GM18870 (cell line): ENCODE data around the gene PTCSC3.
"Not testable (repeated sequence)": the region's sequence is repeated elsewhere in the genome, so short reads cannot be mapped to it uniquely, and the experiment has no call there.

Source experiments
- ATAC-seq: cut with Tn5 transposase; IDR thresholded peaks from one replicate; pipeline ENCODE4 v1.9.1; 2021; ENCODE audit warnings: moderate library complexity; ENCODE audit not compliant: unreplicated experiment

PTCSC3 gene

DNA sequence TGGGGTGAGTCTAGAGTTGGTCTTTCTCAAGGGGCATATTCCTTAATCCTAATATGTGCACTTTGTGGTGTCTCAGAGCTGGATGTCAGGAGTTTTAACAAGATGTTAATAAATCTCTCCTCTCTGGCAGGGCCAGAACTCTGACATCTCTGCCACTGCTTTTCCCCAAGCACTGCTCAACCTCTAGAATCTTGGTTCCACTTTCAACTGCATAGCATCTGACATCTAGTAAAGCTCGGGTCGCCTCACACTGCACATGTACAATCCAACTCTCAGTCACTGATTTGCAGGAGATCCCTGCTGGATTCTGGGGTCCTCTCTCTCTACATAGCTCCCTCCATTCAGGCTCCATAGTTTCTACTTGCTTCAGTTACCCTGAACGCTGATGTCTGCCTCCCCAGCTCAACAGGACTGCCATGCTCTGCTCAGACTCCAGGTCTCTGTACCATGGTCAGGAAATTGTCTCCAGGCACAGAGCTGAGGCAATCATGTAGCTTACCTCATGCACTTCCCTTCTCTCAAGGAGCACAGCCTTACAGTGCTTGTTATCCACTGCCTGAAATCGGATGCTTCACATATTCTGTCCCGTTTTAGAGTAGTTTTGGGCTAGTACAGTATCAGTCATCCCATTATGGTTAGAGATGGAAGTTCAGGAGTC is 1.6 kb downstream of the PTCSC3 start:
- ATAC-seq, result no peak

DNA sequence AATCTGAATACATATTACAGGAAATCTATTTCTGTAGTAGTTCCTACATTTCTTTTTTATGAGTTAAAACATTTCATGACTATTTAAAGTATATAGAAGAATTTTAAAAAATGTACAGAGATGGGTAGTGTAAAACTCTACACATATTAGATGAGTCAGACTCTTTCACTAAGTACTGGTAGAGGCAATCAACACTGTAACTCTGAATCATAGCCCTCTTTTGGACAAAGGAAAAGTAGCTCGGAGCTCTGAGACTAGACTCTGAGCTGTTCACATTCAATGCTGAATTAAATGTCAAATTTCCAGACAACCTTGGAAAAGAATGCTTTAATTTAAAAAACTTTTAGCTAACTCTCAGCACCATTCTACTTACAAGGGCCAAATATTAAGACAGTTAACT is 3.4 kb downstream of the PTCSC3 start:
- ATAC-seq, result no peak

DNA sequence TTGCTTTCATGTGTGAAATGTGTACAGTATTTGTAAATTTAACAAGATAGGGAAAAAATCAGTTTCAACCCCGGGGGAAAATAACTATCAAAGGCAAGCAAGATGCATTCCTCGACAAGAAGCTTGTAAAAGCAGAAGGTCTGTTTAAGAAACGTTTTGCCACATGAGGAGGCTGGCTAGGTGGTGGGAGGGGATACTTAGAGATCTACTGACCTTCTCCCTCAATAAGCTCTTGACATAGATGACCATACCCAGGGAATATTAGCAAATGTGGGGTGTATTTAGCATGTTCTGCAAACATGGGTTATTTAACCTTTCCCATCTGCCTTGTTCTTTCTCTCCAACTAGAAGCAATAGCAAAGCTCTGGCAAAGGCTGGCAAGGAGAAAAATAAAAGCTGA is 4.9 kb downstream of the PTCSC3 start:
- no peak for ATAC-seq

DNA sequence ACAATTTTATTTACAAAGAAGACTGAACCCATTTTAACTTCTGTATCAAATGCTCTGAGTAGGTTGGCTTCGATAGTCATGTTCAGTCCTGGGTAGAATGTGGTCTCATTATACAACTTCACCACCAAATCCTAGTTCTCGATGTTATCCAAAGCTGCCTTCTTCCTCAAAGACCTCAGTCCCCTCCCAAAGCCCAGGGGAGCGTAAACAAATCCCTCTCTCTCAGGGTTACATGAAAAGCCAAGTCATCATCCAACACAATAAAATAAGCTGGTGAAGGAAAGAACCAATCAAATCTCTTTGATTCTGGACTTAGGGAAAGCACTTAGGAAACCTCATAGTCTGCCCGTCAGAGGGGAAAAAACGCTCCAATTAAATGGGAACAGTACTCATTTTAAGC is 9.1 kb downstream of the PTCSC3 start:
- ATAC-seq, result no peak

DNA sequence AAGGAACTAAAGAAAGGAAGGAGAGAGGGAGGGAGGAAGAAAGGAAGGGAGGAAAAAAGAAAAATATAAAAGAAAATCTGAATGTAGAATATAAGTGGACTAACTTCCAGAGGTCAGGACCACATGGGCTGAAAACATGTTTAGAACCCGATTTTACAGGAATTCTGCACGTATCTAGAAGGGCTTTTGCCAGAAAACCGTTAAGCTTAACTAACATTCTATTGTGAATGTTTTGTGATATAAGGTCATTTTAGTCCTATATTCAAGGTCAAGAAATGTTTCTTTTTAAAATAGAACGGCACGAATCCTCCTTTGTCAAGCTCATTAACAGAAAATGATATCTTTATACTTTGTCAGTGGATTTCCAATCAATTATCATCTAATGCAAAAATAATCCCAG is 13.1 kb downstream of the PTCSC3 start:
- no peak for ATAC-seq

GRCh38 chr14:36162267-36162666 is 14.3 kb downstream of the PTCSC3 start:
- no peak for ATAC-seq

GRCh38 chr14:36161776-36162175 is 14.7 kb downstream of the PTCSC3 start:
- ATAC-seq, result no peak

GRCh38 chr14:36151335-36151734 is 25.2 kb downstream of the PTCSC3 start:
- ATAC-seq, result no peak

DNA sequence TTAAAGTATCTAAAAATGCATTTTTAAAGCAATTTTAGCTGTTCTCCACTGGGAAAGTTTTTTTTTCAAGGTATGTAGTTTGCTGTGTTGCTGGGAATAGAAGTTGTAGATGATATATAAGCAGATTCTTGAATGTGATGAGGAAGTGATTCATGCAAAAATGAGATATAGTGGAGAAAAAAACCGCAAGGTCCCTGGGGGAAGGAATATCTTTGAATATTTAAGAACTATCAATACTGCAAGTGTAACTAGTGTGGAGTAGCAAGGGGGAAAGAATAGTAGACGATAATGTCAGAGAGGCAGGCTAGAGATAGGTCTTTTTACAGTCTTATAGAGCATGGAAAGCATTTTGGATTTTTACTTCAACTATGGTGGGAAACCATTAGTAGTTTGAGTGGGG is 42.5 kb downstream of the PTCSC3 start:
- ATAC-seq, result no peak

- ATAC-seq, result no peak
Observed at GRCh38 chr14:36132826-36133225, 43.7 kb downstream of the PTCSC3 start.

GRCh38 chr14:36130186-36130585 is 46.3 kb downstream of the PTCSC3 start:
- no peak for ATAC-seq

GRCh38 chr14:36129181-36129580 is 47.3 kb downstream of the PTCSC3 start:
- no peak for ATAC-seq

- no peak for ATAC-seq
Observed at GRCh38 chr14:36113341-36113740, 63.2 kb downstream of the PTCSC3 start.

GRCh38 chr14:36111822-36112583 is 64.5 kb downstream of the PTCSC3 start:
- peak; percentile 87 for ATAC-seq

- no peak for ATAC-seq
Observed at GRCh38 chr14:36105401-36105800, 71.1 kb downstream of the PTCSC3 start.

GRCh38 chr14:36104258-36104657 is 72.3 kb downstream of the PTCSC3 start:
- ATAC-seq, result not testable (repeated sequence)

DNA sequence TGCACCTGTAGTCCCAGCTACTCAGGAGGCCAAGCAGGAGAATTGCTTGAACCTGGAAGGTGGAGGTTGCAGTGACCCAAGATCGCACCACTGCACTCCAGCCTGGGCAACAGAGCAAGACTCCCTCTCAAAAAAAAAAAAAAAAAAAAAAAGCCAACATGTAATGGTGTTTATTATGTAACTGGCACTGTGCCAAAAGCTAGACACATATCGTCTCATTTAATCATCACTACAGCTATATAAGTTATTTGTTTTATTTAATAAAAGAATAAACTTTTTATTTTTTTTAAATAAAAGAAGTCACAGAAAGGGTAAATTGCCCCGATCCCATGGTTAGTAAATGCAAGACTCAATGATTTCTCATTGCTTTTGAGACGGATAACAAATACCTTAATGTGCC is 76.9 kb downstream of the PTCSC3 start:
- no peak for ATAC-seq

- ATAC-seq, result no peak
Observed at GRCh38 chr14:36097356-36097755, 79.2 kb downstream of the PTCSC3 start.

GRCh38 chr14:36096090-36096489 is 80.4 kb downstream of the PTCSC3 start:
- ATAC-seq, result no peak

- ATAC-seq, result no peak
Observed at GRCh38 chr14:36094963-36095362, 81.6 kb downstream of the PTCSC3 start.

GRCh38 chr14:36091096-36091495 is 85.4 kb downstream of the PTCSC3 start:
- ATAC-seq, result peak; percentile 93

- no peak for ATAC-seq
Observed at GRCh38 chr14:36087411-36087810, 89.1 kb downstream of the PTCSC3 start.
